Erythroblast (primary cell): ENCODE measurements around the gene TCEAL1.

Experiments used
- GATA1 ChIP-seq: IDR thresholded peaks from 2 replicates; pipeline ENCODE4 v1.6.1; 2011; ENCODE audit warnings: low read depth, mild to moderate bottlenecking, control low read depth, low read length, moderate library complexity
- POLR2A ChIP-seq: IDR thresholded peaks from 2 replicates; pipeline ENCODE4 v1.6.1; 2011; ENCODE audit warnings: mild to moderate bottlenecking, low read length

GRCh38 chrX:103584596-103584995, 44.2 kb upstream of the TCEAL1 start:
- TF ChIP-seq POLR2A (no peak), GATA1 (no peak)
